HG02852 (cell line): ENCODE data around the gene WAC.
A peak's percentile ranks its signal among the peaks of the same experiment; 100 is the strongest.
"Not testable (repeated sequence)": the region's sequence is repeated elsewhere in the genome, so short reads cannot be mapped to it uniquely, and the experiment has no call there.

Experiments used
- ATAC-seq: cut with Tn5 transposase; IDR thresholded peaks from one replicate; pipeline ENCODE4 v1.9.1; 2021; ENCODE audit warnings: mild to moderate bottlenecking, moderate library complexity; ENCODE audit not compliant: unreplicated experiment

Gene WAC

DNA sequence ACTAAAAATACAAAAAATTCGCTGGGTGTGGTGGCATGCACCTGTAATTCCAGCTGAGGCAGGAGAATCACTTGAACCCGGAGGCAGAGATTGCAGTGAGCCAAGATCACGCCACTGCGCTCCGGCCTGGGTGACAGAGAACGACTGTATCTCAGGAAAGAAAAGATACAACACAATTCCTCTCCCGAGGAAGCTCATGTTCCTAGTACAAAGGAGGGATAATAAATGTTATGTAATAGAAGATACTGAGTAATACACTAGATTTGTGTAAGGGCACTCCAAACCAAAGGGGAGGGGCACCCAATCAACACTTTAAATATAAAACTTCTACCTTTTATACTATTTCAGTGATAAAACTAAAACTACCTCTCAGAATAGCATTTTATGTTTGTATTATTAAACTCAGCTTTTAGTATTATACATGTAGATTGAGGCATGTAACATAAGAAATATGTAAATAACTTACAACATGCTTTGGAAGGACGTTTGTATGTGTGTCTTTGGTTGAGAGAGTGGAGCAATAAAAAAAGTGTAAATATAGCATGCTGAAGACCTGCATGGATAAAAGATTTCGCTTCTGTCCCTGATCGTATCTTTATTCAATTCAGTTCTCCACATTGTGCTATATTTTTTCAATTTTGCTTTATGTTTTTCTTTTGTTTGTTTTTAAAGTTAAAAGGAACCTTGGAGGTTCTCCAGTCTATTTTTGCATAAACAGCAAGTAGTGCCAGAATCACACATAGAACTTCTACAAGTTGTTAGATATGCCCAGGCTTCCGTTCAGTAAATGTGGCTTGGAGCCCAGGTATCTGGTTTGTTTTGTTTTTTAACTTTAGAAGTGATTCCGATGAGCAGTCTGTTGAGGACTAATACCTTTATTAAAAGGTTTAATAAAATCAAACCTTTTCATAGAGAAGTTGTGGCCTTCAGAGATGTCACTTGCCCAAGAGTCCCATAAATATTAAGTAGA lies 71.9 kb downstream of the WAC start:
- ATAC-seq = no peak

GRCh38 chr10:28606568-28606967 lies 73.7 kb downstream of the WAC start:
- no peak for ATAC-seq

GRCh38 chr10:28609636-28610035 lies 76.7 kb downstream of the WAC start:
- not testable (repeated sequence) for ATAC-seq

DNA sequence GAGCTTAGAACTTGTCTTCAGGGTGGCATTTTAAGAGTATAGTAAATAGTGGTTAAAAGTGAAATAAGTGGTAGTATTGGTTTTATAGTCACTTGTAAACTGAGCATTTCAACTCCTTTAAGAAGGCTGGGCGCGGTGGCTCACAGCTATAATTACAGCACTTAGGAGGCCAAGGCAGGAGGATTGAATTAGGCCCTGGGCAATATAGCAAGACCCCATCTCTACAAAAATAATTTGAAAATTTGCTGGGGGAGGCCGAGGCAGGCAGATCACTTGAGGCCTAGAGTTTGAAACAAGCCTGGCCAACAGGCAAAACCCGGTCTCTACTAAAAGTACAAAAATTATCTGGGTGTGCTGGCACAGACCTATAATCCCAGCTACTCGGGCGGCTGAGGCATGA lies 80.0 kb downstream of the WAC start:
- no peak for ATAC-seq

DNA sequence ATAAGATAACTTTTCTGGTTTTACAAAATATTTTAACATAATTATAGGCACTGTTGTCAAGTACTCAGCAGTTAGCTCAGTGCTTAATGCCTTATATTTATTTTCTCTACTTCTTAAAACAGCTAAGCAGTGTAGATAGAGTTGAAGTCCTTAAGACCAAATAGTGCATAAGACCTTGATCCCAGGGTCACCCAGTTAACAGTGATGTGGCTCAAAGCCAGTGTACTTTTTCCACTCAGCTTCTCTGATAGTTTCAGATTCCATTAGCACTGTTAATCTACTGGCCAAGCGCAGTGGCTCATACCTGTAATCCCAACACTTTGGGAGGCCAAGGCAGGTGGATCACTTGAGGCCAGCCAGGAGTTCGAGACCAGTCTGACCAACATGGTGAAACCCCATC lies 83.6 kb downstream of the WAC start:
- no peak for ATAC-seq

- no peak for ATAC-seq
Measured at GRCh38 chr10:28619455-28619854, 86.5 kb downstream of the WAC start.

GRCh38 chr10:28620251-28620650 lies 87.3 kb downstream of the WAC start:
- ATAC-seq = no peak

- no peak for ATAC-seq
Measured at GRCh38 chr10:28623483-28623882, 90.6 kb downstream of the WAC start.

- peak; percentile 33 for ATAC-seq
Measured at GRCh38 chr10:28624351-28624750, 91.4 kb downstream of the WAC start.

- no peak for ATAC-seq
Measured at GRCh38 chr10:28627102-28627501, 94.2 kb downstream of the WAC start.

DNA sequence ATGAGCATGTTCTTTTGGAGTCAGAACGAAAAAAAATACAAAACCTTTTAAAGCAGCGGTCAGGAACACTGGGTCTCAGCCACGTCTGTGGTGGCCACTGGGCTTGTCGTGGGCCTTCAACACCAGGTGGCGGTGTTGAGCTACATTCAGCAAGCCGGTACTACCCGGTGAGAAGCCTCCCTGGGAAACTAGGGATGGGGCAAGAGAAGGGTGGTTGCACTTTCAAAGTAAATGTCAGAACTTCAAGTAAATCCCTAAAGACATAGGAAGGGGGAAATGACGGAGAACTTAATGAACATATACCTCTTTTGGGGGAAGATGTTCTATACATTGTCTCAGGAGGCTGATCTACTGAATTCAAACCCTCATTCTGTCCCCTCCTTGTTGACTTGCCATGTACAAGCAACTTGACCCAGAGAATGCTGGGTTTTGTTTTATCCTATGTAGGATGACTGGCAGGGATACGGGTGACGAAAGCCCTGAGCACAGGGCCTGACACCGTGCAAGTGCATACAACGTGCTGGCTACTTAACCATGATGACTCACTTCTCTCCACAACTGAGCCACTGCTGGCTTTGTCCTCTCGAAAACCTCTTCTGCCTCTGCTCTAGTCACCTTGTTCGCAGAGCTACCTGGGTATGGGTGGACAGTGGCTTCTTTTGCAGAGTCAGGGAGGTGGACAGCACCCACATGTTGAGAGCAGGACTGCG lies 95.4 kb downstream of the WAC start:
- ATAC-seq = peak; percentile 75

GRCh38 chr10:28631896-28632583 lies 99.1 kb downstream of the WAC start:
- ATAC-seq = no peak

GRCh38 chr10:28632584-28632945 lies 99.6 kb downstream of the WAC start:
- ATAC-seq = no peak

GRCh38 chr10:28633750-28634149 lies 100.8 kb downstream of the WAC start:
- ATAC-seq = no peak

GRCh38 chr10:28637346-28637745 lies 104.4 kb downstream of the WAC start:
- no peak for ATAC-seq

DNA sequence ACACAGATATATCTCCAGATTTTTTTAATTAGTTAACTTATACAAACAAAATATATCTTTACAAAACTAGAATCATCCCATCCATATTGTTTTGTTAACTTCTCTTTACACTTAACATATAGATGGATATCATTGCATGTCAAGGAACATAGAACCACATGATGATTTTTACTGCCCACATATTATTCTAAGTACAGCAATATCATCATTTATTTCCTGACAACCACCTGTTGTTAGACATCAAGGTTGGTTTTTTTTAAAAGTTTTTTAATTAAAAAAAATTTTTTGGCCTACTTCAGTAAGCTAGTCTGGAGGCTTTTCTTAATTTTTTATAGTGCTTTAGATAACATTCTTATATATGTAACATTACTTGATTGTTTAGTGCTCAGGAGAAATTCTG lies 105.5 kb downstream of the WAC start:
- no peak for ATAC-seq

GRCh38 chr10:28640551-28640950 lies 107.6 kb downstream of the WAC start:
- no peak for ATAC-seq

DNA sequence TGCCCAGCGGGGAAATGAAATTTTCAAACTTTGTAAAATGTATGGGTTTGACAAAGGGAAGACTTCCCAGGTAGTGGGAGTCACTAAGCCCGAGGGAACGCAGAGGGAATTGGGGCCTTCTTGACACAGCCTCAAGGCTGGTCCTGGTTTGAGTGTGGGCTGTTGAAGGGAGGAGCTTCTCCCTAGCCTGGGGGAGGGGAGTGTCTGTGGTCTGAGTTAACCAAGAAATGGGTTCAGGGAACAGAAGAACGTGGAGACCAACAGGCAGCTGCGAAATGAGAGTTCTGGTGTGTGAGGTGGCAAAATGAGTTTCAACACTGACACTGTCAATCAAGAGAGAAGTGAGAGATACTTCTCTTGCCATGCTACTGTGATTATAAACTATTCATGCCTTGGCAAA lies 111.7 kb downstream of the WAC start:
- ATAC-seq = no peak

- ATAC-seq = no peak
Measured at GRCh38 chr10:28652106-28652505, 119.2 kb downstream of the WAC start.

DNA sequence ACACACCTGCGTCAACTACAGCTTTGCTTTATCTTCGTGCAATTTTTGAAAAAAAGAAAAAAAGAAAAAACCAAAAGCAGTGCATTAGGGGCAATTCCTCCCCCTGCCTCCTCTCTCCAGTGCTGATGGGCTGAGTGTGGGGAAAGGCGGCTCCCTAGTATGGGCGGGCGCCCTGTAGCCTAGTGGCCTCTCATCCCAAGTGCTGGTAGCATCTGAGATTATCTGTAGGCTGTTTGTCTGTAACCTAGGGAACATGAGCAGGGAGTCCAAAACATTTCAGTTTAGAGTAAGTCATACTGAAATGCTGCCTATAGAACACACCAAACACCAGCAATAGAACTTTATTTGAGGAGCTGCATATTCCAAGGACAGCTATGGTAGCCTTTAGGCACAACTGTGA lies 119.8 kb downstream of the WAC start:
- no peak for ATAC-seq

GRCh38 chr10:28658824-28659223 lies 125.9 kb downstream of the WAC start:
- ATAC-seq = not testable (repeated sequence)

GRCh38 chr10:28661035-28661434 lies 128.1 kb downstream of the WAC start:
- ATAC-seq = no peak
